Thymus (tissue), 11 donors: ENCODE data around the gene LOXHD1. TPM values are rescaled to one million over a fixed set of nuclear protein-coding genes. Genes with fewer than 3 reads are reported as not detected.

ENCODE experiments used
- DNase-seq, 9 donors: peaks; one replicate each; pipeline ENCODE4 v3.0.0-alpha.2; 2013; ENCODE audit warnings: low spot score in 9 of 9, low read depth in 6 of 9, missing footprints in 1 of 9
- H3K27ac ChIP-seq, 2 donors: one replicate each; pipeline ENCODE4 v1.5.1; 2013; ENCODE audit warnings: control low read depth in 1 of 2, low read depth in 1 of 2, low read length in 1 of 2, mild to moderate bottlenecking in 1 of 2, moderate library complexity in 1 of 2
- H3K27me3 ChIP-seq, 2 donors: one replicate each; pipeline ENCODE4 v1.5.1; 2013; ENCODE audit warnings: low read length in 1 of 2; ENCODE audit not compliant: control insufficient read depth in 2 of 2, insufficient read depth in 1 of 2
- H3K36me3 ChIP-seq, 2 donors: one replicate each; pipeline ENCODE4 v1.5.1; 2013; ENCODE audit warnings: low read length in 1 of 2, mild to moderate bottlenecking in 1 of 2, moderate library complexity in 1 of 2; ENCODE audit not compliant: control insufficient read depth in 2 of 2, insufficient read depth in 2 of 2
- H3K4me1 ChIP-seq, 2 donors: one replicate each; pipeline ENCODE4 v1.5.1; 2013; ENCODE audit warnings: low read length in 2 of 2; ENCODE audit not compliant: control insufficient read depth in 2 of 2, insufficient read depth in 2 of 2
- H3K4me3 ChIP-seq, 2 donors: one replicate each; pipeline ENCODE4 v1.5.1; 2013; ENCODE audit warnings: low read length in 2 of 2, control low read depth in 1 of 2, mild to moderate bottlenecking in 1 of 2
- H3K9me3 ChIP-seq, 2 donors: one replicate each; pipeline ENCODE4 v1.5.1; 2013; ENCODE audit warnings: low read length in 1 of 2, mild to moderate bottlenecking in 1 of 2; ENCODE audit not compliant: control insufficient read depth in 2 of 2, insufficient read depth in 1 of 2
- WGBS: extraction: QIAGEN DNeasy Blood & Tissue Kit; methylation state at CpG from one replicate; pipeline ENCODE4 v1.1.7; 2013; 5-methylcytosine and 5-hydroxymethylcytosine counted together
- polyA plus RNA-seq: library from polyadenylated mRNA; stranded (reverse); fragments of 200-250 nt; gene quantifications from one replicate; pipeline ENCODE4 v1.2.3, GENCODE V29; 2013
- total RNA-seq: library from RNA; stranded (reverse); fragments of 120-200 nt; gene quantifications from one replicate; pipeline ENCODE4 v1.2.4, GENCODE V29; 2013
- donor health status: healthy.

LOXHD1 gene
- total and polyA plus RNA-seq, 2 donors: 0.09 to 0.24 TPM

GRCh38 chr18:46452820-46453219 is 204.2 kb downstream of the LOXHD1 start:
- Histone ChIP-seq H3K36me3 (peaks cover 0 to 9% of the 10 kb centered on the region in 2 donors), H3K9me3 (peaks cover 0 to 3% of the 10 kb centered on the region in 2 donors), H3K27ac (no peak overlapping the region), H3K27me3 (no peaks in the 10 kb centered on the region), H3K4me1 (no peaks in the 10 kb centered on the region), H3K4me3 (no peak overlapping the region)
- WGBS: 97% methylated on average over 6 of the region's 6 CpGs
- no peak for DNase-seq

GRCh38 chr18:46449499-46449898 is 207.5 kb downstream of the LOXHD1 start:
- no peak for DNase-seq
- Histone ChIP-seq H3K4me1 (no peaks in the 10 kb centered on the region), H3K36me3 (peaks cover 0 to 7% of the 10 kb centered on the region in 2 donors), H3K9me3 (peaks cover 0 to 3% of the 10 kb centered on the region in 2 donors), H3K27ac (no peak overlapping the region), H3K4me3 (no peak overlapping the region), H3K27me3 (no peaks in the 10 kb centered on the region)
- 71% methylated on average over 1 of the region's 1 CpG for WGBS

DNA sequence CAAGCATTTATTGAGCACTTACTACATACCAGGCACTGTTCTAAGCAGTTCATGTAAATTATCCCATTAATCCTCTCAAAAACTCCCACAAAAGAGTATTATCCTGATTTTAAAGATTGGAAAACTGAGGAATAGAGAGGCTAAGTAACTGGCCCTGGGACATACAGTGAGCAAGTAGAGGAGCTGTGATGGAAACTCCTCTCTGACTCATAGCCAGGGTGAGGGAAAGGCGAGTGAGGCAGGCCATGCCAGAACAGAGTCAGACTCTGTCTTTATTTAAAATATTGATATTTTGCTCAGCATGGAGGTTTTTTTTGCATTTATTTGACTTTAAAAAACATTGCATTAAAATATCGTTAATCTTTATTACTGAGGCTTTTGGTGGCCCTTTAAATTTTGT is 208.0 kb downstream of the LOXHD1 start:
- DNase-seq: no peak
- H3K9me3 ChIP-seq: peaks cover 0 to 3% of the 10 kb centered on the region in 2 donors
- 98% methylated on average over 2 of the region's 2 CpGs for WGBS
- peaks cover 0 to 7% of the 10 kb centered on the region in 2 donors for H3K36me3 ChIP-seq
- no peaks in the 10 kb centered on the region for H3K27me3 ChIP-seq
- H3K27ac ChIP-seq: no peak overlapping the region
- H3K4me3 ChIP-seq: no peak overlapping the region
- no peaks in the 10 kb centered on the region for H3K4me1 ChIP-seq

DNA sequence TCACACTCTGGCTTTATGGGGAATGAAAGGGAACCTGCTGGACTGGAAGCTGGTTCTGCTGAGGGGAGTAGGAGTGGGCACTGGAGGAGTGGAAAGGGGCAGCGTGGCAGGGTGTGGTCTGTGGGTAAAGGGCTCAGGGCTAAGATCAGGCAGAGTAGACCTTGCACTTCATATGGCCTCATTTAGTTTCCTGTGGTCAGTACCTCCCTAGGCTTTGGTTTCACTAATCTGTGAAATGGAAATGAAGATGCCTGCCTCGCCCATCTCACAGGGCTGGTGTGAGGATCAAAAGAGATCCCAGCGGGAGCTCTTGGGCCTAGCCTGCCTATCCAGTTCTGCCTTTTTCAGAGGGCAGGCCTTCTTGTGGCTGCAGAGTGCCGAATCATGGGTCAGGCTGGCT is 208.7 kb downstream of the LOXHD1 start:
- WGBS: 96% methylated on average over 4 of the region's 4 CpGs
- H3K9me3 ChIP-seq: peaks cover 0 to 3% of the 10 kb centered on the region in 2 donors

DNA sequence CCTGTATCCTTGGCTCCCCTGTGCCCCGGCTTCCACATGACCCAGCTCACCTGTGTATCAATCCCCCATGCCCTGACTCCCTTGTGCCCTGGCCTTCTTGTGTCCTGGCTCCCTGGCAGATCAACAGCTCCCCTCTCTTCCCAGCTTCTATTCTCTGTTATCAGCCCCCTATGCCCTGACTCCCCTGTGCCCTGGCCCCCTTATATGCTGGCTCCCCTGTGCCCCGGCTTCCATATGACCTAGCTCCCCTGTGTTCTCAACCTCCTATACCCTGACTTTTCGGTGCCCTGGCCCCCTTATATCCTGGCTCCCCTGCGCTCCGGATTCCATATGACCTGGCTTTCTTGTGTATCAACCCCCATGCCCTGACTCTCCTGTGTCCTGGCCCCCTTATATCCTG is 209.2 kb downstream of the LOXHD1 start:
- no peak for DNase-seq
- 96% methylated on average over 5 of the region's 5 CpGs for WGBS

More for the DNA sequence above, 208.7 kb downstream of the LOXHD1 start:
- no peaks in the 10 kb centered on the region for H3K27me3 ChIP-seq
- no peak overlapping the region for H3K4me3 ChIP-seq
- H3K4me1 ChIP-seq: no peaks in the 10 kb centered on the region
- H3K36me3 ChIP-seq: peaks cover 0 to 7% of the 10 kb centered on the region in 2 donors
- H3K27ac ChIP-seq: no peak overlapping the region
- no peak for DNase-seq

GRCh38 chr18:46447323-46447722 is 209.7 kb downstream of the LOXHD1 start:
- 99% methylated on average over 4 of the region's 4 CpGs for WGBS
- Histone ChIP-seq H3K4me3 (no peak overlapping the region), H3K9me3 (peaks cover 0 to 3% of the 10 kb centered on the region in 2 donors), H3K36me3 (peaks cover 0 to 7% of the 10 kb centered on the region in 2 donors), H3K27ac (no peak overlapping the region), H3K27me3 (no peaks in the 10 kb centered on the region), H3K4me1 (no peaks in the 10 kb centered on the region)
- no peak for DNase-seq

More for the DNA sequence above, 209.2 kb downstream of the LOXHD1 start:
- Histone ChIP-seq H3K4me3 (no peak overlapping the region), H3K27me3 (no peaks in the 10 kb centered on the region), H3K36me3 (peaks cover 0 to 7% of the 10 kb centered on the region in 2 donors), H3K27ac (no peak overlapping the region), H3K4me1 (no peaks in the 10 kb centered on the region), H3K9me3 (peaks cover 0 to 3% of the 10 kb centered on the region in 2 donors)

GRCh38 chr18:46445522-46446313 is 211.3 kb downstream of the LOXHD1 start:
- Histone ChIP-seq H3K36me3 (peaks cover 0 to 5% of the 10 kb centered on the region in 2 donors), H3K27ac (no peak overlapping the region), H3K9me3 (peaks cover 0 to 2% of the 10 kb centered on the region in 2 donors), H3K27me3 (no peaks in the 10 kb centered on the region), H3K4me1 (no peaks in the 10 kb centered on the region), H3K4me3 (no peak overlapping the region)
- no peak for DNase-seq
- 94% methylated on average over 3 of the region's 3 CpGs for WGBS

DNA sequence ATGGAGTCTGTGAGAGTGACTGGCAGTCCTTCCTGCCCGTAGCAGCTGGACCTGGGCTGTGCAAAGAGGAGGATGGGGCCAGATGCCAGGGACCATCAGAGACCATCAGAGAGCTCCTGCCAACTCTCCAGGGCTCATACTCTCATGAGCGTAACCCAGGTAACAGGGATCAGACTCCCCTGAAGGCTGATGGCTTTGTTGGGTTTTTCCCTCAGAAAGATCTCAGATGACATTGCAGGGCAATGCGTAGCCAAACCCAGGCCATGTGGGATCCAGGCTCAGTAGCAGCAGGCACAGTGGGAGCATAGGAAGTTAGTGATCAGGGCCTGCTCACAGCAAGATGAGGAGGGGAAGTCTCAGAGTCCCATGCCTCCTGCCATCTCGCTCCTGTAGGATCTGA is 218.0 kb downstream of the LOXHD1 start:
- no peaks in the 10 kb centered on the region for H3K4me1 ChIP-seq
- DNase-seq: no peak
- no peak overlapping the region for H3K27ac ChIP-seq
- H3K36me3 ChIP-seq: no peaks in the 10 kb centered on the region
- no peaks in the 10 kb centered on the region for H3K9me3 ChIP-seq
- no peak overlapping the region for H3K4me3 ChIP-seq
- 97% methylated on average over 4 of the region's 4 CpGs for WGBS
- H3K27me3 ChIP-seq: no peaks in the 10 kb centered on the region

GRCh38 chr18:46437061-46437460 is 220.0 kb downstream of the LOXHD1 start:
- DNase-seq: no peak
- WGBS: 99% methylated on average over 5 of the region's 5 CpGs
- Histone ChIP-seq H3K4me3 (no peak overlapping the region), H3K36me3 (no peaks in the 10 kb centered on the region), H3K27me3 (no peaks in the 10 kb centered on the region), H3K27ac (no peak overlapping the region), H3K9me3 (no peaks in the 10 kb centered on the region), H3K4me1 (no peaks in the 10 kb centered on the region)
